Measurements from ENCODE around the gene SMARCAL1.

Gene SMARCAL1

DNA sequence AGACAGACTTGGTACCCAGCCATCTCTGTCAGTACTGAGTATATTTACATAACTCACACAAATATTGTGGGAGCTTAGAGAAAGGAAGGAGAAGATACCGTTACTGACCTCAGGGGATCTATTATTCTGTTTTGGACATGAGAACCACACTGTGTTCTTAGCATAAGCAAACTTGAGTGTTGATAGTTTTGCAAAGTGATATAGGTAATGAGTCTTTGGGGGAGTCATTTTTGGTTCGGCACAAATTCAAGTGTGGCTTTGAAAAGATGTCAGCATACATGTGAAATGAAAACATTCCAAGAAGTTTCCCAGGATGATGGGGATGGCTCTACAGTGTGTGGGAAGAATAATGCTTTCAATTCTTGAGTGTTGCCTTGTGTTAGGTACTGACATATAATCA lies 24.1 kb downstream of the SMARCAL1 start:
- no peak for DNase-seq (ENCODE audit: low read depth)
- TF ChIP-seq, protein P1, sequence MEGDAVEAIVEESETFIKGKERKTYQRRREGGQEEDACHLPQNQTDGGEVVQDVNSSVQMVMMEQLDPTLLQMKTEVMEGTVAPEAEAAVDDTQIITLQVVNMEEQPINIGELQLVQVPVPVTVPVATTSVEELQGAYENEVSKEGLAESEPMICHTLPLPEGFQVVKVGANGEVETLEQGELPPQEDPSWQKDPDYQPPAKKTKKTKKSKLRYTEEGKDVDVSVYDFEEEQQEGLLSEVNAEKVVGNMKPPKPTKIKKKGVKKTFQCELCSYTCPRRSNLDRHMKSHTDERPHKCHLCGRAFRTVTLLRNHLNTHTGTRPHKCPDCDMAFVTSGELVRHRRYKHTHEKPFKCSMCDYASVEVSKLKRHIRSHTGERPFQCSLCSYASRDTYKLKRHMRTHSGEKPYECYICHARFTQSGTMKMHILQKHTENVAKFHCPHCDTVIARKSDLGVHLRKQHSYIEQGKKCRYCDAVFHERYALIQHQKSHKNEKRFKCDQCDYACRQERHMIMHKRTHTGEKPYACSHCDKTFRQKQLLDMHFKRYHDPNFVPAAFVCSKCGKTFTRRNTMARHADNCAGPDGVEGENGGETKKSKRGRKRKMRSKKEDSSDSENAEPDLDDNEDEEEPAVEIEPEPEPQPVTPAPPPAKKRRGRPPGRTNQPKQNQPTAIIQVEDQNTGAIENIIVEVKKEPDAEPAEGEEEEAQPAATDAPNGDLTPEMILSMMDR (IDR thresholded peaks at IDR 0.05; ENCODE audit: control insufficient read depth, extremely low read depth, insufficient read depth): no peak
- H3K4me3 ChIP-seq (ENCODE audit: low read depth, low read length): no peak overlapping the region

GRCh38 chr2:216441308-216442010 lies 29.2 kb downstream of the SMARCAL1 start:
- DNase-seq (ENCODE audit: low read depth): no peak
- H3K4me3 ChIP-seq (ENCODE audit: low read depth, low read length): no peak overlapping the region
- TF ChIP-seq, protein P1 (IDR thresholded peaks at IDR 0.05; ENCODE audit: control insufficient read depth, extremely low read depth, insufficient read depth): no peak

GRCh38 chr2:216445501-216445900 lies 33.2 kb downstream of the SMARCAL1 start:
- TF ChIP-seq, protein P1 (IDR thresholded peaks at IDR 0.05; ENCODE audit: control insufficient read depth, extremely low read depth, insufficient read depth): no peak
- H3K4me3 ChIP-seq (ENCODE audit: low read depth, low read length): no peak overlapping the region
- DNase-seq (ENCODE audit: low read depth): no peak

DNA sequence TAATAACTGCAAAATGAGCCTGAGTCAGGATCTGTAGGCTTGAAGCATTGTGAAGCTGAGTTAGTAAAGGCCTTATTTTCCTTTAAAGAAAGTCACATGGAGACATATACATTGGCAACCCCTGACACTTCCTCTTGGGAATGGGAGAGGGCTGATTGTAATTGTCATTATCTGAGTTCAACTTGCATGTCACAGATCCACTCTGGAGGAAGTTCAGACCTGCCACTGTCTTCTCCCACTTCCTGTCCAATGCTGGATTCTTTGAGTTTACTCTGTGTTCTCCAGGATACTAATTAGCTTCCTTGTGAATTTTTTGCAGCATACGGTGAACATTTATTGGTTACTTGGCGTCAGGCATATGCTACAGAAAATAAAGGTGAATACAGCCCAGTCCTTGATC lies 34.1 kb downstream of the SMARCAL1 start:
- H3K4me3 ChIP-seq (ENCODE audit: low read depth, low read length): no peak overlapping the region
- TF ChIP-seq, protein P1 (IDR thresholded peaks at IDR 0.05; ENCODE audit: control insufficient read depth, extremely low read depth, insufficient read depth): no peak
- no peak for DNase-seq (ENCODE audit: low read depth)

DNA sequence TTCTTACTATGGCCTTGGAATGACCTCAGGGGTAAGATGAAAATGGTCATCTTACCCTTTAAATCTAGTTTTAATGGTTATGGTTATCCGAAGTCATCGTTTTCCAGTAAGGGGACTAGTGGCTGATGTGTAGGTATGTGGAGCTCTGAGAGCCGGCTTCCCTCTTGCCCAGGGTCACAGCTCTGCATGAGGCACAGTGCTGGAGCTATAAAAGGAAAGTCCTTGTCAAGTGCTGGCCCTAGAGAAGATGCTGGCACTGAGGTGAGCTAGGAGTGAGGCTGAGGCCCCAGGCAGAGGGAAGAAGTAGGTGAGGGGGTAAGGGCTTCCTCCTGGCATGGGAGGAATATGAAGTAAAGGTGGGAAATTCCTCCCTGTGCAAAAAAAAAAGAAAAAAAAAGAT lies 35.0 kb downstream of the SMARCAL1 start:
- TF ChIP-seq, protein P1 (IDR thresholded peaks at IDR 0.05; ENCODE audit: control insufficient read depth, extremely low read depth, insufficient read depth): no peak
- no peak overlapping the region for H3K4me3 ChIP-seq (ENCODE audit: low read depth, low read length)
- DNase-seq (ENCODE audit: low read depth): no peak

- TF ChIP-seq, protein P1 (IDR thresholded peaks at IDR 0.05; ENCODE audit: control insufficient read depth, extremely low read depth, insufficient read depth): no peak
- DNase-seq (ENCODE audit: low read depth): no peak
- no peak overlapping the region for H3K4me3 ChIP-seq (ENCODE audit: low read depth, low read length)
These were observed 36.5 kb downstream of the SMARCAL1 start for GRCh38 chr2:216448829-216449228.

DNA sequence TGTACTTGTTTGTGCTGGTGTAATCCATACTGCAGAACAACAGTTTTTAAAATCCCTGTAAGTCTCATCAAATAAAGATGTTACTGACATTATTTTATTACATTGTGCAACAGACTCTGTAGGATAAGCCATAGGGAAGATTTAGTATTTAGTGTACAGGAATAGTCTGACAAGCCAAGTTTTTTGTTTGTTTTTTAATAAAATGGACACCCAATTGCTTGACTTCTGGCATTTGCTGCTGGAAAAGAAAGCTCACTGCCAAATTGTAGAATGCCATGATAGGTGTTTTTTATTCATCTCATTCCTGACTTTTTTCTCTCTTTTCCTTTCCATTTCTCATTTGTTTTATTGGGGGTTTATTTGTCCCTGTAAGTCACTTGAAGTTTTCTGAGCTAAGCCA lies 38.1 kb downstream of the SMARCAL1 start:
- H3K4me3 ChIP-seq (ENCODE audit: low read depth, low read length): no peak overlapping the region
- peak; percentile 54 for DNase-seq (ENCODE audit: low read depth)

More for the DNA sequence above, 38.1 kb downstream of the SMARCAL1 start:
- TF ChIP-seq, protein P1 (IDR thresholded peaks at IDR 0.05; ENCODE audit: control insufficient read depth, extremely low read depth, insufficient read depth): no peak

Measured in LNCaP clone FGC (cell line).